OCI-LY7 (cell line): Measurements from ENCODE around the gene CTBP1.

ENCODE experiments used
- EZH2phosphoT487 ChIP-seq: fragments of 200-600 bp; sonication (generic); IDR thresholded peaks from 2 replicates; pipeline ENCODE4 v1.6.1; 2018; ENCODE audit warnings: low read depth, borderline replicate concordance, mild to moderate bottlenecking, mixed run types, antibody characterized with exemption, low read length, moderate library complexity, mixed read lengths
- TF ChIP-seq, protein P1 (sequence below): fragments of 200-600 bp; sonication (generic); conservative IDR thresholded peaks from 2 replicates; pipeline ENCODE4 v1.5.1; 2014; ENCODE audit warnings: mild to moderate bottlenecking, antibody characterized with exemption, low read length, moderate library complexity, mixed read lengths

DNA sequence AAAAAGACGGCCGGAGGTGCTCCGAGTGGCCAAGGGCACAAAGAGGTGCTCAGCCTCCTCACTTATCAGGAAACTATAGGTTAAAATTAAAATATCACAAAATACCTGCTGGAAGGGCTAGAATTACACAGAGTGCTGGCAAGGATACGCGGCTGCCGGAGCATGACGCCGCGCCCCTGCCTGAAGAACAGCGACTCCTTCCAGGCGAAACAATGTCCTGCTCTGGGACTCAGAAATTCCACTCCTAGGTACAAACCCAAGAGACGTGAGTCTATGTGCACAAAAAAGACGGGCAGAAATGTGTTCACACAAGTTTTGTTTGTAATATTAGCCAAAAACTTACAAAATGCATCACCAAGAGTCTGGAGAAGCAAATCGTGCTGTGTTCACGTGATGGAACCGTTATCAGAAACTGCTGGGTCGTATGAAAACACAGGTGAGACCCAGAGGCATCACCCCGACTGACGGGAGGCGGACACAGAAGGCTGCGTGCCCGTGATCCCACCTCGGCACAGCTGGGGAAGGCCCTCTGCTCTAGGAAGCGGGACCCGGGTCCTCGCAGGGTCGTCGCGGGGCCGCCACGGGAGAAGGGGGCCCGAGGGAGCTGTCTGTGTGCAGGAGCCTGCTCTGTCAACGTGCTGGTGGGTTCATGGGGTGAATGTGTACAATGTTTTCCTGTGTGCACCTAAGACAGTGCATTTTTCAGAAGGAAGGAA, 27.6 kb downstream of the CTBP1 start:
- TF ChIP-seq, protein P1, sequence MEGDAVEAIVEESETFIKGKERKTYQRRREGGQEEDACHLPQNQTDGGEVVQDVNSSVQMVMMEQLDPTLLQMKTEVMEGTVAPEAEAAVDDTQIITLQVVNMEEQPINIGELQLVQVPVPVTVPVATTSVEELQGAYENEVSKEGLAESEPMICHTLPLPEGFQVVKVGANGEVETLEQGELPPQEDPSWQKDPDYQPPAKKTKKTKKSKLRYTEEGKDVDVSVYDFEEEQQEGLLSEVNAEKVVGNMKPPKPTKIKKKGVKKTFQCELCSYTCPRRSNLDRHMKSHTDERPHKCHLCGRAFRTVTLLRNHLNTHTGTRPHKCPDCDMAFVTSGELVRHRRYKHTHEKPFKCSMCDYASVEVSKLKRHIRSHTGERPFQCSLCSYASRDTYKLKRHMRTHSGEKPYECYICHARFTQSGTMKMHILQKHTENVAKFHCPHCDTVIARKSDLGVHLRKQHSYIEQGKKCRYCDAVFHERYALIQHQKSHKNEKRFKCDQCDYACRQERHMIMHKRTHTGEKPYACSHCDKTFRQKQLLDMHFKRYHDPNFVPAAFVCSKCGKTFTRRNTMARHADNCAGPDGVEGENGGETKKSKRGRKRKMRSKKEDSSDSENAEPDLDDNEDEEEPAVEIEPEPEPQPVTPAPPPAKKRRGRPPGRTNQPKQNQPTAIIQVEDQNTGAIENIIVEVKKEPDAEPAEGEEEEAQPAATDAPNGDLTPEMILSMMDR = no peak
- no peak for TF ChIP-seq EZH2phosphoT487
